NB4 (cell line): ENCODE data around the gene CPD.

ENCODE experiments used
- DNase-seq: peaks from one replicate; pipeline ENCODE4 v3.0.0; 2010; ENCODE audit warnings: low read depth
- H3K4me3 ChIP-seq: one replicate; pipeline ENCODE4 v1.5.1; 2011; ENCODE audit warnings: mild to moderate bottlenecking, low read depth, low read length, moderate library complexity
- CTCF ChIP-seq: IDR thresholded peaks from one replicate; pipeline ENCODE4 v1.5.1; 2012; ENCODE audit warnings: low read depth, low read length
- MAX ChIP-seq: IDR thresholded peaks from 2 replicates; pipeline ENCODE4 v1.6.1; 2011; ENCODE audit warnings: low read depth, low read length
- MYC ChIP-seq: IDR thresholded peaks from 2 replicates; pipeline ENCODE4 v1.6.1; 2011; ENCODE audit warnings: low read depth, low read length
- POLR2A ChIP-seq: IDR thresholded peaks from 2 replicates; pipeline ENCODE4 v1.6.1; 2011; ENCODE audit warnings: mild to moderate bottlenecking; ENCODE audit not compliant: insufficient read length; ENCODE audit errors: extremely low read depth

The CPD gene

DNA sequence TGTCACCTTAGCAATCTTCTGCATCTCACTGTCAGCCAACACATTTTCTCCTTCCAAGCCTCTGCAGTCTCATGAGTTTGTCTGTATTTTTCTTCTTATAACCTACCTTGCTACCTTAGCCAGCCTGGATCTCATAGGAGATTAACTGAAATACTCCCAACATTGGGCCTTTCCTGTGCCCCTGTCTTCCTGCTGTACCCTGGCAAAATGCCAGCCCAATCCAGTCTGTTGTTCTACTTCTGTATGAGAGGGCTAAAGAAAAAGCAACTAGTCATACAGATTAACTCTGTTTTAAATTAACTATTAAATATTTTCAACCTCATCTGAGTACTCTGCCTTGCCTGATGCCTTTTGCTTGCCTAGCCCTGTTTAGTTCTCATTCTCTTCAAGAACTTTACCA, 116.9 kb downstream of the CPD start:
- no peak overlapping the region for H3K4me3 ChIP-seq
- DNase-seq, result no peak
- no peak for TF ChIP-seq MYC
- TF ChIP-seq MAX, result no peak
- no peak for TF ChIP-seq POLR2A
- TF ChIP-seq CTCF, result no peak

- TF ChIP-seq MYC, result no peak
- TF ChIP-seq POLR2A, result no peak
- no peak for TF ChIP-seq CTCF
- no peak for TF ChIP-seq MAX
- H3K4me3 ChIP-seq, result no peak overlapping the region
- DNase-seq, result no peak
Measured at GRCh38 chr17:30503558-30503957, 124.8 kb downstream of the CPD start.

DNA sequence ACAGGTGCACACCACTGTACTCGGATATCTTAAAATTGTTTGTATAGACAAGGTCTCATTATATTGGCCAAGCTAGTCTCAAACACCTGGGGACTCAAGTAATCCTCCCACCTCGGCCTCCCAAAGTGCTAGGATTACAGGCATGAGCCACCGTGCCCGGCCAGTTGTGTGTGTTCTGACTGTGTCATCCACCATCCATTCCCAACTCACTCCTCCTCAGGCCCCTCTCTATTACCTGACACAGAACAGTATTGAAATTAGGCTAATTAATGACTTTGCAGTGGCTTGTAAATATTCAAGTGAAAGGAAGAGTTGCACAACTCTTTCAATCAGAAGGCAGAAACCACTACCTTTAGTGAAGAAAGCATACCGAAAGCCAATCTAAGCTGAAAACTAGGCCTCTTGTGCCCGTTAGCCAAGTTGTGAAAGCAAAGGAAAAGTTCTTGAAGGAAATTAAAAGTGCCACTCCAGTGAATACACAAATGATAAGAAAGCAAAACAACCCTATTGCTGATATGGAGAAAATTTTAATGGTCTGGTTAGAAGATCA, 127.2 kb downstream of the CPD start:
- DNase-seq, result no peak
- TF ChIP-seq CTCF, result no peak
- no peak for TF ChIP-seq MAX
- no peak for TF ChIP-seq MYC
- no peak for TF ChIP-seq POLR2A
- no peak overlapping the region for H3K4me3 ChIP-seq

- no peak for DNase-seq
- TF ChIP-seq POLR2A, result no peak
- TF ChIP-seq CTCF, result no peak
- no peak for TF ChIP-seq MAX
- no peak for TF ChIP-seq MYC
- no peak overlapping the region for H3K4me3 ChIP-seq
Measured at GRCh38 chr17:30506481-30506880, 127.8 kb downstream of the CPD start.

DNA sequence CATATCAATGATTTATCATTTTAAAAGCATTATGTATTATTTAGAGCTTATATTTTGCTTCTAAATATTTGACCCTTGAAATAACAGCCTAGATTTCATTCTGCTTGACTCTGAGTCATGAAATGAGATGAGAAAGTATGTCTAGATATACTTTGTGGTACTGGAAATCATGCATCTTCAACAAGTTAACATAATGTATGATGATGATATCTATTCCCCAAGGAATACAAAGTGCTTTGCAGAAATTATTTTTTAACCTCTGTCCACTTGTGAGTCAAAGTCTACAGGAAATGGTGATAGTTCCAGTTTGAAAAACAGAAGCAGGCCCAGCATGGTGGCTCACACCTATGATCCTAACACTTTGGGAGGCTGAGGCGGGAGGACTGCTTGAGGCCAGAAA, 134.6 kb downstream of the CPD start:
- TF ChIP-seq POLR2A, result no peak
- no peak for TF ChIP-seq CTCF
- TF ChIP-seq MAX, result no peak
- TF ChIP-seq MYC, result no peak

More for the DNA sequence above, 134.6 kb downstream of the CPD start:
- no peak overlapping the region for H3K4me3 ChIP-seq
- DNase-seq, result no peak
